Activated T-helper 1 cell treated with anti-CD3 and anti-CD28 coated beads, Interleukin-2, amount 50 U/mL, for 16 hours (primary cell): Measurements from ENCODE around the gene DNAJC11.

Experiments
- DNase-seq, 2 donors: peaks; one replicate each; pipeline ENCODE4 v3.0.0-alpha.2; 2020; ENCODE audit warnings: low read depth in 1 of 2, low spot score in 1 of 2

Gene DNAJC11

GRCh38 chr1:6627031-6627430 is 74.6 kb downstream of the DNAJC11 start:
- no peak for DNase-seq

- DNase-seq, result no peak
Measured at GRCh38 chr1:6625584-6626149, 75.9 kb downstream of the DNAJC11 start.

GRCh38 chr1:6624710-6625583 is 76.7 kb downstream of the DNAJC11 start, which contains the start of gene THAP3:
TSS of gene THAP3 (plus strand) at chr1:6624868. CDS start at chr1:6625219, 351 bp downstream.
- peak; percentile 82 to 89 for DNase-seq

- DNase-seq, result no peak
Measured at GRCh38 chr1:6623269-6623965, 78.2 kb downstream of the DNAJC11 start.

- DNase-seq, result no peak
Measured at GRCh38 chr1:6622396-6623152, 79.0 kb downstream of the DNAJC11 start.

- DNase-seq, result no peak
Measured at GRCh38 chr1:6621429-6622391, 79.9 kb downstream of the DNAJC11 start.

GRCh38 chr1:6619045-6619444 is 82.6 kb downstream of the DNAJC11 start:
- DNase-seq, result no peak

GRCh38 chr1:6614929-6615785 is 86.5 kb downstream of the DNAJC11 start:
- DNase-seq, result no peak

GRCh38 chr1:6614019-6614928 is 87.3 kb downstream of the DNAJC11 start:
- peak in 1 of 2 donors; percentile 56 for DNase-seq

- peak; percentile 99 to 100 for DNase-seq
Measured at GRCh38 chr1:6613361-6614018, 88.1 kb downstream of the DNAJC11 start, which contains the start of gene PHF13. TSS of gene PHF13 (plus strand) at chr1:6613731. CDS start at chr1:6614067, 336 bp downstream.

GRCh38 chr1:6612641-6613360 is 88.8 kb downstream of the DNAJC11 start:
- no peak for DNase-seq

- DNase-seq, result no peak
Measured at GRCh38 chr1:6603915-6604558, 97.6 kb downstream of the DNAJC11 start.

- DNase-seq, result no peak
Measured at GRCh38 chr1:6603238-6603914, 98.2 kb downstream of the DNAJC11 start.

- DNase-seq, result peak; percentile 72 to 83
Measured at GRCh38 chr1:6602669-6603237, 98.9 kb downstream of the DNAJC11 start, which contains the start of gene KLHL21. TSS of gene KLHL21 (minus strand) at chr1:6602869. CDS start at chr1:6602817, 52 bp downstream.
